ENCODE measurements around the gene RUVBL2.

The RUVBL2 gene

DNA sequence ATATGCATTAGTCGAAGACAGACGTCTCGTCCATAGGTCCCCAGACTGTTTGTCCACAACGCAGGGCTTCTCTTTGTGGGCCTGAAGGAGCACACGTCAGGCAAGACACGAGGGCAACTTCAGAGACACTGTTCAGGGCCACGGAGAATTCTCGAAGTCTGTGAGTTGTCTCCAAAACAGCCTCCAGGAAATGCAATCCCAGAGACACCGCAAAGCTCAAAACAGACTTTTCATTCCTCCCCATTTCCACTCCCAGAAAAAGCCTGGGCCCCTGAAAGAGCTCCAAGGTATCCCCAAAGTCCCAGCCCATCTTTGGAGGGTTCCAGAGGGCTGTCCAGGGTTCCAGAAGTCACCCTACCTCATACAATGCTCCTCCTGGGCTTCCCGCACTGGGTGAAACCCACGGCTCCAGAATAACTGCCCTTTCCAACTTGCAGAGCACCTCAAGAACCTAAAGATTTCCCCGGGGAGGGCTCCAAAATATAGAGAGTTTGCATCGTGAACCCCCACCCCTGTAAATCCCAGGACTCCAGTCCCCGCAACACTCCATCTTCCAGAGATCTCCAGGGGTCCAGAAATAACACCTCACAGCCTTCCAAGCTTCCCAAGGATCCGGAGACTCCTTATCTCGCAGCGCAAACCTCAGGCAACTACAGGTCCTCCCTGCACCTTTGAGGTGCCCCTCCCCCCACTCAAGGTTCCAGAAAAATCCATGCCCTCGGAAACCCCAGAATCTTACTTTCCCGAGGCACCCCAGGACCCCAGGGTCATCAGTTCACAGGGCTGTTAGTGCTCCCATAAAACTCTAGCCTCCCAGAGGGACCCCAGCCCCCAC, 29.3 kb upstream of the RUVBL2 start:
- no peak for DNase-seq

DNA sequence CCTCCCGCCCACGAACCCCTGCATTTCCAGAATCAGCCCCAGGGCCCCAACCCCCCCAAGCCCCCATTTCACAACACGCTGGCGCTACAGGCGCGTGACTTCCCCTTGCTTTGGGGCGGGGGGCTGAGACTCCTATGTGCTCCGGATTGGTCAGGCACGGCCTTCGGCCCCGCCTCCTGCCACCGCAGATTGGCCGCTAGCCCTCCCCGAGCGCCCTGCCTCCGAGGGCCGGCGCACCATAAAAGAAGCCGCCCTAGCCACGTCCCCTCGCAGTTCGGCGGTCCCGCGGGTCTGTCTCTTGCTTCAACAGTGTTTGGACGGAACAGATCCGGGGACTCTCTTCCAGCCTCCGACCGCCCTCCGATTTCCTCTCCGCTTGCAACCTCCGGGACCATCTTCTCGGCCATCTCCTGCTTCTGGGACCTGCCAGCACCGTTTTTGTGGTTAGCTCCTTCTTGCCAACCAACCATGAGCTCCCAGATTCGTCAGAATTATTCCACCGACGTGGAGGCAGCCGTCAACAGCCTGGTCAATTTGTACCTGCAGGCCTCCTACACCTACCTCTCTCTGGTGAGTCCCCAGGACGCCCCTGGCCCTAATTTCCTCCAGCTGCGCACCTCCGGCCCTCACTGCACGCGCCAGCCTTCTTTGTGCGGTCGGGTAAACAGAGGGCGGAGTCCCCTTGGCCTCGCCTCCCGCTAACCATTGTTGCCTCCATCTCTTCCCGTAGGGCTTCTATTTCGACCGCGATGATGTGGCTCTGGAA, 28.5 kb upstream of the RUVBL2 start, which contains the start of gene FTL:
FTL (plus strand) TSS at position 270 of the 766 bp plus-strand sequence; CDS start at position 469, 199 bp downstream.
- DNase-seq: peak; percentile 94

GRCh38 chr19:48965806-48966540, 27.7 kb upstream of the RUVBL2 start:
- DNase-seq: peak; percentile 79

- no peak for DNase-seq
Observed at GRCh38 chr19:48966541-48967345, 26.9 kb upstream of the RUVBL2 start.

- no peak for DNase-seq
Observed at GRCh38 chr19:48967346-48968178, 26.1 kb upstream of the RUVBL2 start.

DNA sequence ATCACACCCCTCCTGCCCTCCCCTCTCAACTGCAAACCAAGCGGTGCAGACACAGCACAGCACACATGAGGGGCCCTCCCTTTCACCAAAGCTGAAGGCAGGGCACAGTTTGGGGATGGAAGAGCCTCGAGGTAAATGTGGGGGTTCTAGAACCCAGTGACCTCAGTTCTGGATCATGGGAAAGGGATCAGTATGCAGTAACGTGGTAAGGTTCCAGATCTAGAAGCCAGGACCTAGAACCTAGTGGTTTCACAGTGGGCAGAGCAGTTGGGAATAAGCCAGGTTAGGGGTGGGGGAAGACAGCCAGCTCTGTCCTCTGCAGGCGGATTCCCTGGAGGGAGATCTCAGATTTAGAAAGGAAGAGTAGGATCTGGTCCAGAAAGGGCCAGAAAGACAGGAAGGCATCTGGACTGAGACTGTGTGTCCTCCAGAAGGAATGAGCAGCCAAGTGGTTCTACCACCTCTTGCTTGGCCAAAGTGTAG, 25.5 kb upstream of the RUVBL2 start:
- no peak for DNase-seq

DNA sequence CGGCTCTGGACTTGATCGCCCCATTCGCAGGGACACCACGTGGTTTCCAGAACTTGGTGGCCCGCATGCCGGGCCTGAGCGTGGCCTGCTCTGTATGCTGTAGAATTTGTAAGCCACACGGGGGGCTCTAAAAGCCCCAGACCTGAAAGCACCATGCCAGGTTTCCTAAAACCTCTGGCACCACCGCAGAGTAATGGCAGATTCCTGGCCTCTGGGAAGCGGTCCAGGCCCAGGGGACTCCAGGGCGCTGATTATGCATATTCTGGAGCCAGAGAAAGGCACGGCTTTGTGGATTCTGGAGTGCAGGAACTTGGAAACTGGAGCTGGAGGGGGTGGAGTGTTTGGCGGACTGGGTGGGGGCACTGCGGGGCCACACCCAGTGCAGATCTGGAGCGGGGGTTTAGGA, 24.9 kb upstream of the RUVBL2 start:
- no peak for DNase-seq

DNA sequence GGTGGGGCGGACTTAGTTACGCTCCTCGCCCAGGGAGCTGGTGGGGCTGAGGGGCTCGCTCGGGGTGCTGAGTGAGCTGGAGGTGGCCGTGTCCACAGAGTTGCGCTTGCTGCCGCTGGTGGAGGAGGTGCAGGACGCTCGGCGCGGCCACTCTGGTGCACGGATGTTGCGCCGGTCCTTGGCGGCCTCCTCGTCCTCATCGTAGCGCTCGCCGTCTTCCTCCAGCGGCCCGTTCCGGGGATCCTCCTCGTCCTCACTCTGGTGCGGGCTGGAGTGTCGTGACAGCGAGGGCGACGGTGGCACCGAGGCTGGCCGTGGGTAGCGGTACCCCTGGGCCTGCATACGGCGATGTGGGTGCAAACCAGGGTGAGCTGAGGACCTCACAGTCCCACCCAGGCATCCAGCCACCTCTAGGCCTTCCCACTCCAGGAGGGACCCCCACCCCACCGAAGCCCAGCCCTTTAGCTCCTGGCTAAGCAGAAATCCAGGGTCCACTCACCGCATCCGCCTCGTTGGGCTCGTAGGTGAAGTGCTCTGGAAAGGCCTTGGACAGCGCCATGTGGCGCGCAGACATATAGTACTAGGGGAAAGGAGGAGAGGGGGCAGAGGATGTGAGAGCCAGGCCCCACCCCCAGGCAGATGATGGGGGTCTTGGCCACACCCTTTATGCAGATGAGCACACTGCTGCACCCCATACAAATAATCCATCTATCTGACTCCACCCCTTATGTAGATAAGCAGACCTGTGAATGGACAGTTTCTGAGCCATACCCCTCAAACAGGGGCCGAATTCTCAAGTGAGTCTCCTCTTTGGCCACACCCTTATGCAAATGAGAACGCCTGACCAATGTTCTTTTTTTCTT, 24.2 kb upstream of the RUVBL2 start:
- DNase-seq: no peak

DNA sequence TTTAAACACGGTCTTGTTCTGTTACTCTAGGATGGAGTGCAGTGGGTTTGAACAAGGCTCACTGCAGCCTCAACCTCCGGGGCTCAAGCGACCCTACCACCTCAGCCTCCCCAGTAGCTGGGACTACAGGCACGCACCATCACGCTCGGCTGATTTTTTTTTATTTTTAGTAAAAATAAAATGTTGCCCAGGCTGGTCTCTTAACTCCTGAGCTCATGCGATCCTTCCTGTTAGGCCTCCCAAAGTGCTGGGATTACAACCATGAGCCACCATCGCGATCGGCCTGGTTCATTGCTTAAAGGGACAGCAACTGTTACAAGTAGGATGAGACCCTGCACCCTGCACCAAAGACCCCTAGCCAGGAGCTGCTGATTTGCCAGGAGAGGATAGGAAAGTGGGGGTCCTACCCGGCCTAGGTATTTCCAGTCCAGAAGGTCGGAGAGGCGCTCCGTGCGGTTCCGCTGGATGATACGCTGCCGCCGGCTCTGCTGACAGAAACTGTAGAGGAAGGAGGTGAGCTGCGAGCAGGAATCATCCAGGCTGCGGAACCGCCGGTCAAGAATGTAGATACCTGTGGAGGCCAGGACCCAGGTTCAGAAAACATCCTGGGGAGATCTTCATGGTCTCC, 23.4 kb upstream of the RUVBL2 start:
- DNase-seq: no peak

GRCh38 chr19:48970923-48971395, 22.7 kb upstream of the RUVBL2 start:
- DNase-seq: peak; percentile 56

GRCh38 chr19:48975947-48976847, 17.5 kb upstream of the RUVBL2 start:
- no peak for DNase-seq

GRCh38 chr19:48977061-48977460, 16.6 kb upstream of the RUVBL2 start:
- DNase-seq: no peak

DNA sequence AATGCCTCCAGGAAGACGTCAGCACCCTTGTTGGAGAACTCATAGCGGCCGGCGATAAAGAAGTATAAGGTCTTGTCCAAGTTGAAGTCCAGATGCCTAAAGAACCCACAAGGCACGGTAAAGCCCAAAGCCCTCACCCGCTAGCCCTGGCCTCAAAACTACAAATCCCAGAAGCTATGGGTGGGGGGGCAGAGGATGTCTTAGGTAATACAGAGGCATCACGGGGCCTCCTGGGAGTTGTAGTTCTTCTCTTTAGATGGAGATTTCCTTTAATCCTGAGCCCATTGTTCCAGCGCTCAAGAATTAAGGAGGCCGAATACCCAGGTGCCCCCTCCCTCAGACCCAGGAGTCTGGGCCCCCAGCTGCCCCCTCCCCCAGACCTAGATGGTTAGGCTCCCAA, 11.4 kb upstream of the RUVBL2 start:
- DNase-seq: no peak

DNA sequence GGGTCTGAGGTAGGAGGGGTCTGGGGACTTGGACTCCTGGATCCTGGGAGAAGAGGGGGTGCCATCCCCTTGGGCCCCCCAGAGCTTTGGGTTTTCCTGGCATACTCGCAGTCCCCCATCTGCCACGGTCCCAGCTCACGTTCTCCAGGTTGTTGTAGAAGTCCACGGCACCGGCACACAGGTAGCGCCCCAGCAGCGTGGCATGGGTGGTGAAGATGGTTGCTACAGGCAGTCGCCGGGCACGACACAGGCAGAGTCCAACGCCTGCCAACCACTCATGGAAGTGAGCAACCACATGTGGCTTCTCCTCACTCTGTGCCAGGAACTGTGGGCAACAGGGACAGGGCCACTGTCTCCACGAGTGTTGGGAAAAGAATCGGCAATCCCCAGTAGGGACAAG, 8.0 kb upstream of the RUVBL2 start:
- no peak for DNase-seq

DNA sequence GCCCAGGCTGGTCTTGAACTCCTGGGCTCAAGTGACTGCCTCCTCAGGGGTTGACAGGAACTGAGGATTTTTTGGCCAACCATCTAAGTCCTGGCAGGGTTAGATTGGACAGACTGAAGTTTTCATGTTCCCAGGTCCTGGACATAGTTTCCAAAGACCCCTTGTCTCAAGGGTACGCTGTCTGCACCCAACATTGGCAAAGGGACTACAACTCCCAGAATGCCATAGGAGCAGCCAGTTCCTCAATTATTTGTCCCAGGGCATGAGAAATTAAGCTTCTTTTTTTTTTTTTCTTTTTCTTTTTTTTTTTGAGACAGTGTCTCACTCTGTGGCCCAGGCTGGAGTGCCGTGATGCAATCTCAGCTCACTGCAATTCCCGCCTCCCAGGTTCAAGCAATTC, 7.5 kb upstream of the RUVBL2 start:
- no peak for DNase-seq

GRCh38 chr19:48987323-48987722, 6.4 kb upstream of the RUVBL2 start:
- no peak for DNase-seq

- no peak for DNase-seq
Observed at GRCh38 chr19:48988286-48988685, 5.4 kb upstream of the RUVBL2 start.

DNA sequence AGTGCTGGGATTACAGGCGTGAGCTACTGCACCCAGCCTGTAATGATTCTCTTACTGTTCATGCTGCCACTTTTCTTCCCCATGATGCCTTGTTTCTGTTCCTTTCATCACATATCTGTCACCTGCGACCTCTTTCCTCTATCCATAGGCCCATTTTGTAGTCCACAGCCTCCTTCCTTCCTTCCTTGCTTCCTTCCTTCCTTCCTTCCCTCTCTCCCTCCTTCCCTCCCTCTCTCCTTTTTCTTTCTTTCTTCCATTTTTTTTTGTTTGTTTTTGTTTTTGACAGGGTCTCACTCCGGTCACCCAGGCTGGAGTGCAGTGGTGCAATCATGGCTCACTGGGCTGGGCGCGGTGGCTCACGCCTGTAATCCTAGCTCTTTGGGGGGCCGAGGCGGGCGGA, 4.8 kb upstream of the RUVBL2 start:
- DNase-seq: no peak
